GM19455 (cell line): Measurements from ENCODE around the gene PCSK7.
"Not testable (repeated sequence)": the region's sequence is repeated elsewhere in the genome, so short reads cannot be mapped to it uniquely, and the experiment has no call there.

ENCODE experiments used
- ATAC-seq: cut with Tn5 transposase; IDR thresholded peaks from one replicate; pipeline ENCODE4 v1.9.1; 2021; ENCODE audit not compliant: unreplicated experiment

The PCSK7 gene

GRCh38 chr11:117231842-117232091 is at the start of gene PCSK7:
Gene PCSK7 (minus strand): TSS chr11:117232073. CDS start chr11:117229844, 2,229 bp downstream.
- ATAC-seq: no peak

GRCh38 chr11:117281159-117281558 is 49.3 kb upstream of the PCSK7 start:
- ATAC-seq: no peak

GRCh38 chr11:117279711-117280376 is 48.0 kb upstream of the PCSK7 start:
- ATAC-seq: no peak

- ATAC-seq: no peak
These were observed 46.5 kb upstream of the PCSK7 start for GRCh38 chr11:117278347-117278746.

GRCh38 chr11:117273550-117274289 is 41.8 kb upstream of the PCSK7 start:
- ATAC-seq: no peak

- ATAC-seq: not testable (repeated sequence)
These were observed 40.3 kb upstream of the PCSK7 start for GRCh38 chr11:117272175-117272574.

GRCh38 chr11:117271208-117271607 is 39.3 kb upstream of the PCSK7 start:
- ATAC-seq: no peak

- no peak for ATAC-seq
These were observed 38.0 kb upstream of the PCSK7 start for GRCh38 chr11:117269856-117270255.

- ATAC-seq: no peak
These were observed 33.9 kb upstream of the PCSK7 start for GRCh38 chr11:117265745-117266144.

GRCh38 chr11:117264624-117265323 is 32.9 kb upstream of the PCSK7 start:
- not testable (repeated sequence) for ATAC-seq

- no peak for ATAC-seq
These were observed 27.5 kb upstream of the PCSK7 start for GRCh38 chr11:117259417-117259816.

GRCh38 chr11:117258576-117258975 is 26.7 kb upstream of the PCSK7 start:
- ATAC-seq: no peak

- no peak for ATAC-seq
These were observed 24.7 kb upstream of the PCSK7 start for GRCh38 chr11:117256573-117256972.

GRCh38 chr11:117255966-117256365 is 24.1 kb upstream of the PCSK7 start:
- ATAC-seq: no peak

GRCh38 chr11:117251506-117251905 is 19.6 kb upstream of the PCSK7 start:
- no peak for ATAC-seq

- ATAC-seq: no peak
These were observed 17.7 kb upstream of the PCSK7 start for GRCh38 chr11:117249571-117249970.

GRCh38 chr11:117248341-117248740 is 16.5 kb upstream of the PCSK7 start:
- ATAC-seq: no peak

- no peak for ATAC-seq
These were observed 7.4 kb upstream of the PCSK7 start for GRCh38 chr11:117239295-117239694.

GRCh38 chr11:117238221-117238620 is 6.3 kb upstream of the PCSK7 start:
- ATAC-seq: no peak

- no peak for ATAC-seq
These were observed 1.1 kb upstream of the PCSK7 start for GRCh38 chr11:117232911-117233409.

GRCh38 chr11:117232092-117232878 is 412 bp upstream of the PCSK7 start, which contains the start of gene RNF214:
Gene RNF214 (plus strand): TSS chr11:117232671. CDS start chr11:117234273, 1,602 bp downstream.
- peak; percentile 76 for ATAC-seq
